HG02642 (cell line): ENCODE data around the gene SMURF2.
A peak's percentile ranks its signal among the peaks of the same experiment; 100 is the strongest.
"Not testable (repeated sequence)": the region's sequence is repeated elsewhere in the genome, so short reads cannot be mapped to it uniquely, and the experiment has no call there.

ENCODE experiments used
- ATAC-seq: cut with Tn5 transposase; IDR thresholded peaks from one replicate; pipeline ENCODE4 v1.9.1; 2021; ENCODE audit warnings: mild to moderate bottlenecking; ENCODE audit not compliant: unreplicated experiment, poor library complexity

The SMURF2 gene

DNA sequence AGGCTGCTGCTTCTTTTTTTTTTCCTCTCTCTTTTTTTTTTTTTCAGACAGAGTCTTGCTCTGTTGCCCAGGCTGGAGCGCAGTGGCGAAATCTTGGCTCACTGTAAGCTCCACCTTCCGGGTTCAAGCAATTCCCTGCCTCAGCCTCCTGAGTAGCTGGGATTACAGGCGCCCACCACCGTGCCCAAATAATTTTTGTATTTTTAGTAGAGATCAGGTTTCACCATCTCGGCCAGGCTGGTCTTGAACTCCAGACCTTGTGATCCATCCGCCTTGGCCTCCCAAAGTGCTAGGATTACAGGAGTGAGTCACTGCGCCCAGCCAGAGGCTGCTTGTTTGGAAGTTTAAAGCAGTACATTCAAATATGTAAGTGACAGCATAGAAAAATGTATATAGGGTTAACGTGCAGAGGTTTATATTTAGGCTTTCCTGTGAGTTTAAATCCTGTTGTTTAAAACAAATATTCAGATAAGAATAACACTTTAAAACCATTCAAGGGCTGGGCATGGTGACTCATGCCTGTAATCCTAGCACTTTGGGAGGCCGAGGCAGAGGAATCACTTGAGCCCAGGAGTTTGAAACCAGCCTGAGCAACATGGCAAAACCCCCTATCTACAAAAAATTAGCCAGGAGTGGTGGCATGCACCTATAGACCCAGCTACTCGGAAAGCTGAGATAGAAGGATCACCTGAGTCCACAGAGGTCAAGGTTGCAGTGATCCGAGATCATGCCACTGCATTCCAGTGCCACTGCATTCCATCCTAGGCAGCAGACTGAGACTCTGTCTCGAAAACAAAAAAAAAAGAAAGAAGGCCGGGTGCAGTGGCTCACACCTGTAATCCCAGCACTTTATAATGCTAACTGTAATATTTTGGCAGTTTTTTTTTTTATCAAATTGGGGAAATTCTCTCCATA lies 6.0 kb upstream of the SMURF2 start:
- not testable (repeated sequence) for ATAC-seq

DNA sequence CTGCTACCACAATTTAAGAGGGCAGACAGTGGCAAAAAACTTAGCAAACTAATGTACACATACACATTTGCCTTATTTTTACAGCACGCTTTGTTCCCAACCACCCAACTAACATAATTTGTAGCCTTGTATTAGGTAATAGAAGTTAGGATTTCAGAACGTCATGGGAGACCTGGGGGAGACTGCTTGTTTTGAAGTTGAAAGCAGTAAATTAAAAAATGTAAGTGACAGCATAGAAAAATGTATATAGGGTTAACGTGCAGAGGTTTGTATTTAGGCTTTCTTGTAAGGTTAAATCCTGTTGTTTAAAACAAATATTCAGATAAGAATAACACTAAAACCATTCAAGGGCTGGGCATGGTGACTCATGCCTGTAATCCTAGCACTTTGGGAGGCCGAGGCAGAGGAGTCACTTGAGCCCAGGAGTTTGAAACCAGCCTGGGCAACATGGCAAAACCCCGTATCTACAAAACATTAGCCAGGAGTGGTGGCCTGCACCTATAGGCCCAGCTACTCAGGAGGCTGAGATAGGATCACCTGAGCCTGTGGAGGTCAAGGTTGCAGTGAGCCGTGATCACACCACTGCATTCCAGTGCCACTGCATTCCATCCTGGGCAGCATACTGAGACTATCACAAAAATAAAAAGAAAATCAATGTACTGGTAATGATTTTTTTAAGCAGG lies 2.3 kb upstream of the SMURF2 start:
- ATAC-seq, result not testable (repeated sequence)

DNA sequence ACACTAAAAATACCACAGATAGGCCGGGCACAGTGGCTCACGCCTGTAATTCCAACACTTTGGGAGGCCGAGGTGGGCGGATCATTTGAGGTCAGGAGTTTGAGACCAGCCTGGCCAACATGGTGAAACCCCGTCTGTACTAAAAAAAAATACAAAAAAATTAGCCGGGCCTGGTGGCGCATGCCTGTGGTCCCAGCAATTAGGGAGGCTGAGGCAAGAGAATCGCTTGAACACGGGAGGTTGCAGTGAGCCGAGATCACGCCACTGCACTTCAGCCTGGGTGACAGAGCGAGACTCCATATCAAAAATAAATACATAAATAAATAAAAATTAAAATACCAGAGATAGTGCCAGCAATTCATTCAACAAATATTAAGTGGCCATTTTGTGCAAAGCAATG lies 1.7 kb upstream of the SMURF2 start:
- not testable (repeated sequence) for ATAC-seq

DNA sequence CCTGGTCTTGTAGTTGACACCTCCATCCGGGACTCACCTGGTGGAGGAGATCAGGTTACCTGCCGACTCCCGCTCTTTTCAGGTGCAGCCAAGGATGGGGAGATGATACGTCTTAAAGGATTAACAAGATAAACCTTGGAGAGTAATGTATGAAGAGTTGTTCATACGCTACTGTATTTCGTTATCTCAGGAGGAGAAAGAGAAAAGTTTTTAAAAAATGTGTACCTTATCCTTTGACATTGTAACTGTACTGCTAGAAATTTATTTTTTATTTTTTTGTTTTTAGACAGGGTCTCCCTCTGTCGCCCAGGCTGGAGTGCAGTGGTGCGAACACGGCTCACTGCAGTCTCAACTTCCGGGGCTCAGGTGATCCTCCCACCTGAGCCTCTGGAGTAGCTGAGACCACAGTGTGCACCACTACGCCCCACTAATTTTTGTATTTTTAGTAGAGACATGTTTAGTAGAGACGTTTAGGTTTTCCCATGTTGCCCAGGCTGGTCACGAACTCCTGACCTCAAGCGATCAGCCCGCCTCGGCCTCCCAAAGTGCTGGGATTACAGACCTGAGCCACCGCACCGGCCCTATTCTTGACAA lies 764 bp upstream of the SMURF2 start:
- ATAC-seq, result no peak

DNA sequence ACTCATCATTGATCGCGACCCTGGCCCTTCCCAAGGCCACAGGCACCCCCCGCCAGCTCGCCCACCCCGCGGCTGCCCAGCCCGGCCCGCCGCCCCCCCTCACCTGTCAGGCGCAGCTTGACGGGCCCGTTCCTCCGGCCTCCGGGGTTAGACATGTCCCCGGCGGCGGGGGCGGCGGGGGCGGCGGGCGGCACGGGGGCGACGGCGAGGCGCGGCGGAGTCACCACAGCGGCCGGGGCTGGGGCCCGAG lies 456 bp downstream of the SMURF2 start:
- peak; percentile 49 for ATAC-seq

DNA sequence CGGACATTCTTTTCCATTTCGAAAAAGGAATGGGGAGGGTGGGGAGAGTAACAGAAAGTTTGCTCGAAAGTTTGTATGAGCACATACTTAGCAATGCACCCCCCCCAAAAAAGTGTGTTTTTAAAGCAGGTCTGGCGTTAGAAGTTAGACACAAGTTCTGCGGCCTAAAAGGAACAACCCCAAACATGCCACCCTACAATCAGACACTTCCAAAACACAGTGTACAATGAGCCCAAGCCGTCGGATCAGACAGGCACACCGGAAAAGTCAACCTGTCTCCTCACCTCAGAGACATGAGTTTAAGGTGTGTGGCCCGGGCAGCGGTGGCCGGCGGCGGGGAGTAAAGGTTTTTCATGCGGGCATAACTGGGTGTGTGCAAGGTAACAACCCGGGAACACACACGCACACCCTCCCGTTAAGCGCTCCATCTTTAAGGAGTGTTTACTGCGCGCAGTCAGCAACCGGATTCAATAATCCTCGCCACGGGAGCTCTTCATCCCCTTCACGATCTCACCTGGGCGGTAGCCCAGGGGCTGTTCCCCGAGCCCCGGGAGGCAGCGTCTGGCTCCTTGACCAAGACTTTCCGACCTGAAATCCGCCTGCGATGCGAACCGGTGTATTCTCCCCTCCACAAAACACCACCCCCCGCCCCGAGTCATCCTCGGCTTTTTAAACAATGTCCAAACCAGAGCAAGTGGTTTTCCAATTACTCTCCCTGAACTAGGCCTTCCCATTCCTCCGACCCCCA lies 955 bp downstream of the SMURF2 start:
- ATAC-seq, result not testable (repeated sequence)

DNA sequence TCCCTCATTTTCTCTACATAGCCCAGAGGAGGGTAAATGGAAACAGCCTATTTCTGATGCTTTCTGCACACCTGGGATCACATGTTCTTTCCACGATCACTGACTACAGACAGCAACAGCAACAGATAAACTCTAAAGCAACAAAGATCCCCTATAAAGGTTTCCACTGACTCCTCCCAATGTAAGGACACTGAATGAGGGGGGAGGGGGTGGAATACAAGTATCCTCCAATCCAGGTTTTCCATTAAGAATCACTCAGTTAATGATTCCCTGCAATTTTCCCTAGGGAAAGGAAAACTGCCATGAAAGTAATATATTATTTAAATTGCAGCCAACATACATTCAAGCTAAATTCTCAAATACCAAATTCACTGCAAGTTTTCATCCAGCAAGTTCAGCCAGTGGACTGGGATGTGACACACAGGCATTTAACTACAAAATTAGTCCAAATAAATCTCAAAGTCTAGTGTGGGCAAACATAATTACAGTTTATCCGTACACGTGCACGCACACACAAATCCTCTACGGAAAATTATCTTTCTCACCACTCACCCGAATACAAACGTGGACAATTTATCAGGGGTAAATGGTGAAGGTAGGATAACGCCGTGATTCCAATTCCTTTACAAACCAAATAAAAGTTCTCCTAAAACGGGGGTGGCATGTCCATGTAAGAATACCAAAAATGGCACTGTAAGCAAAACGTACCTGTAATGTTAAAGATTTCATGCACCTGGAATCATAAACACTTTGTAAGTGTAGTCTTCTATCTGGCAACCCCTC lies 1.7 kb downstream of the SMURF2 start:
- not testable (repeated sequence) for ATAC-seq

DNA sequence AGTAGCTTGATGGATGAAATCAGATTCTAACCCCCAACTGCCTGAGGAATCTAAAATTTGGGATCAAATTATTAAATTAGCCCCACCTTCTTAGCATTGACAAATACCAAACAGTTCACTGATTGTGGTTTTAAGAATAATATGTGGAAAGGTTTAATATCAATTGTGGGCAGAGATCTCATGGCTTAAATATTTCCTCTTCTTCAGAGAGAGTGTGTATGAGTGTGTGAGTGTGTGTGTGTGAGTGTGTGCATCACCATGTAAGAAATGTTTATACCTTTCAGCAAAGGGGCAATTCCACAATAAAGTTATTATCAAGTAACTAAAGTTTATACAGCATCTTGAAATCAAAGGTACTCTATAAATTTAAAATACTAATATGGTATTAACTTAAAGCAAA lies 3.2 kb downstream of the SMURF2 start:
- no peak for ATAC-seq

DNA sequence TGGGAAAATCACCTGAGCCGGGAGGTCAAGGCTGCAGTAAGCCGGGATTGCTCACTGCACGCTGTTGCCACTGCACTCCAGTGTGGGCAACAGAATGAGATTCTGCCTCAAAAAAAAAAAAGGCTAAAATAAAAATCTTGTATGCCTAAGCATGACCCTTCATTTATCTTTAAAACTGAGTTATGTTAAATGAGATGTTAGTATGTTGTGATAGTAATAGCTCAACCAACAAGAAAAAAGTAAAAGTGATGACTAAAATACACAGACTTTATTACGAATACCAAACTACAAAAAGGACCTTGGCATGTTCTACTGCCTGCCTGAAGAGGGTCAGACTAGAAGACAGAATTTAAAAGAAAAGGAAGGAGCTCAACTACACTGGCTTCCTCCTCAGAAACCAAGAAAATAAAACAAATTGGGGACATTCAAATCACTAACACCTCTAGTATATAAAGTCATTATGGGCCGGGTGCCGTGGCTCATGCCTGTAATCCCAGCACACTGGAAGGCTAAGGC lies 4.4 kb downstream of the SMURF2 start:
- no peak for ATAC-seq

DNA sequence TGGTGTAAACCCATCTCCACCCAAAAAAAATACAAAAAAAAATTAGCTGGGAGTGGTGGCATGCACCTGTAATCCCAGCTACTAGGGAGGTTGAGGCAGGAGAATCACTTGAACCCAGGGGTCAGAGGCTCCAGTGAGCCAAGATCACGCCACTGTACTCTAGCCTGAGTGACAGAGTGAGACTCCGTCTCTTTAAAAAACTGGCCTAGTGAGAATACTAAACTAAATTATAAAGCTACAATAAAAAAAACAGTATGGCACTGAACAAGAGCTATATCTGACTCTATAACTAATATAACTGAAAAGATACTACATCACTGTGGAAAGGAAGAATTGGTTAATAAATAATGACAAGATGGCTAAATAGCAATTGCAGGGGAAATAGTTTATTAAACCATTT lies 6.4 kb downstream of the SMURF2 start:
- no peak for ATAC-seq

DNA sequence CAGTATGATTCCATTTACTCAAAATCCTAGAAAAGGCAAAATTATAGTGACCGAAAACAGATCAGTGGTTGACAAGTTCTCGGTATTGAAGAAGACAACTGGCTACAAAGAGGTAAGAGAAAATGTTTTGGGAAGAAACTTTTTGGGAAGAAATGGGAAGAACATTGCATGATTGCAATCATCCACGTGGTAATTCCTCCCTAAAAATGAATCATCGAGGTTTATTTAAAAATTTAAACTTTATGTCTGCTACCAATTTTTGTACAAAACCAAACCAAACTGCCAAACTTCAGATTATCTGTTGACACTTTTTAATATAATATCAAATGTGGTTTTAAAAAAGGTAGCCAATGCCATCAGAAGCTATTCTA lies 8.1 kb downstream of the SMURF2 start:
- ATAC-seq, result no peak

DNA sequence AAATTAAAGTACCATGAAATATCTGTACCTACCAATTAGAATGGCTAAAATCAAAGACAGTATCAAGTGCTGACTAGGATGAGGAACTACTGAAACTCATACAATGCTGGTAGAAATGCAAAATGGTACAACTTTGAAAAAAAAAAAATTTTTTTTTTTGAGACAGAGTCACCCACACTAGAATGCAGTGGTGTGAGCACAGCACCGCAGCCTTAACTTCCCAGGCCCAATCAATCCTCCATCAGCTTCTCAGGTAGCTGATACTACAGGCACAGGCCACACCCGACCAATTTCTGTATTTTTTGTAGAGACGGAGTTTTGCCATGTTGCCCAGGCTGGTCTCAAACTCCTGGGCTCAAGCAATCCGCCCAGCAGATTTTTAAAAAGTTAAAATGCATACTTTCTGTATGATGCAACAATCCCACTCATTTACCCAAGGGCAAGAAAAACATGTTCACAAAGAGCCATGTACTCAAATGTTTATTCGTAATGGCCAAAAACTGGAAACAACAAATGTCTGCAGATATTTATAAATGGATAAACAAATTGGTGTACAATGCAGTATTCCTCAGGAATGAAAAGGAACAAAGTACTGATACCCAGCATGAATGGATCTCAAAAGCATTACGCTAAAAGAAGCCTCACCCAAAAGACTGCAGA lies 8.7 kb downstream of the SMURF2 start:
- ATAC-seq, result no peak

DNA sequence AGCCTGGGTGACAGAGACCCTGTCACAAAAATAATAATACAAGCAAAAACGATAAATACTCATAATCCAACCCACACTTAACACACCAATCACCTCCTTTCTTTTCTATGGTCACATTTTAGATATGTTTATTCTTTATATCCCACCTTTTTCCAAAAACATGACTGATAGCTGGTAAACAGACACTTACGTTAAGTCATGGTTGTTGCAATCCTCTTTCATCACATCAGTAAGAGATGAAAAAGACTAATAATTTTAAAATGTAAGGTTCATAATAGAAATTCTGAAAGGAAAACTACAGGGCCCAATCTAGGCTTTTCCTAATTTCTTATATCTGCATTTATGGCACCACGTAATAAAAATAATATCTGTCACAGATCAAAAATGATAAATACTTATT lies 10.2 kb downstream of the SMURF2 start:
- no peak for ATAC-seq

DNA sequence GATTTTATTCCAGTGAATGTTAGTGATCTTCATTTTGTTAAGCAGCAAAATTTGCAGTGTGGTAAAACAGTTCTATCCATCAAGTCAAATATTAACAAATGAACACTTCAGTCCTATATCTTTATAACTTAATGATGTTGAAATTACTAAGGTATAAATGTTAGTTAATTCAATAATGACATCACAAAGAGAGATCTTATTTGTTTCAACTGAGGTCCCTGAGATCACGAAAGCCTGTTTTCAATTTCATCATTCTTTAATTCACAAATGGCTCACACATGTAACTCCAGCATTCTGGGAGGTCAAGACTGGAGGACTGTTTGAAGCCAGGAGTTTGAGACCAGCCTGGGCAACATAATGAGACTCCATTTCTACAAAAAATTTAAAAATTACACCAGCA lies 13.9 kb downstream of the SMURF2 start:
- ATAC-seq, result no peak

DNA sequence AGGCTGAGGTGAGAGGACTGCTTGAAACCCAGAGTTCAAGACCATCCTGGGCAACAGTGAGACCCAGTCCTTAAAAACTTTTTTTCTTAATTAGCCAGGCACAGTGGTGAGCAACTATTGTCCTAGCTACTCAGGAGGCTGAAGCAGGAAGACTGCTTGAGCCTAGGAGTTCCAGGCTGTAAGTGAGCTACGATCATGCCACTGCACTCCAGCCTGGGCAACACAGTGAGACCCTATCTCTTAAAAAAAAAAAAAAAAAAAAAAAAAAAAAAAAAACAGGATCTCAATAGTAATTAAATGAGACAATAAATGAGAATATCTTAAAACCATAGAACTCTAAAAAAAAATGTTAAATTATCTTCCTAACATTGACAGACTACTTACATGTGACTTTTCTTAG lies 14.3 kb downstream of the SMURF2 start:
- no peak for ATAC-seq

DNA sequence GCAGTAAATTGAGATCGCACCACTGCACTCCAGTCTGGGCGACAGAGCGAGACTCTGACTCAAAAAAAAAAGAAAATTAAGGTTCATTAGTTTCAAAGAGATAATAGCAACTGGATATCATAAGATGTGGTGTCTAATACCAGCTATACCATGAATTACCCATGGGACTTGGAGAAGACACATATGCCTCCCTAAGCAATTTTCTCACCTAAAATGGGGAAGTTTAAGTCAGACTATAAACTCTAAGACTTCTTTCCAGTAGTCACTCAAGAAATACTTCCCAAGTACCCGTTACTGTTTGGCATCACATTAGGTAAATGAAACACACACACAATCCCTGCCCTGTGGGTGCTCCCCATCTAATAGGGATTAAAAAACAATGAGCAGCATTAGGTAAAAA lies 22.6 kb downstream of the SMURF2 start:
- ATAC-seq, result no peak

DNA sequence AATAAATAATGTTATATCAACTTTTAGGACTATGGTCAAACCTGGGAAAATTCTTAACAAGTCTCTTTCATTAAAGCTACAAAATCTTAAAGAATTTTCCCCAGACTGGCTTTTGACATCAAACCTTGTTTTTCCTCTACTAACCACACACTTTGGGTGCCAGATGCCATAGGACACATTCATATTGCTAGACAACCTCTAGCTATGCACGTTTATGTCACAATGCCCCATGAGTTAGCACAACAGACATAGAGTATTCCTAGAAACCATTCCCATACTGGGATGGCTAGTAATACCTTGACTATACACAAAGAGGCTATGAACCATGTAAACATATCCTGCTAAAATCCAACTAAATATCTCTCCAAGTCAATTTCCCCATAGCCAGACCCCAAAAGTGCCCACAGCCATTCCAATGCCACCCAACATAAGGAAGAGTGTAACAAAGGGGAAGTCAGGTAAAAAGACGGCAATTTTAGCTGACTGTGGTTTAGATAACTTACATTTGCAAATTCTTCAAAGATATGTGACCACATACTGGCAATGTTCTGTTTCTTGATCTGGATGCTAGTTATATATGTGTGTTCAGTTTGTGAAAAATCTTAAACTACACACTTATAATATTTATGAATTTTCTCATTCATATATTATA lies 23.4 kb downstream of the SMURF2 start:
- ATAC-seq, result no peak

DNA sequence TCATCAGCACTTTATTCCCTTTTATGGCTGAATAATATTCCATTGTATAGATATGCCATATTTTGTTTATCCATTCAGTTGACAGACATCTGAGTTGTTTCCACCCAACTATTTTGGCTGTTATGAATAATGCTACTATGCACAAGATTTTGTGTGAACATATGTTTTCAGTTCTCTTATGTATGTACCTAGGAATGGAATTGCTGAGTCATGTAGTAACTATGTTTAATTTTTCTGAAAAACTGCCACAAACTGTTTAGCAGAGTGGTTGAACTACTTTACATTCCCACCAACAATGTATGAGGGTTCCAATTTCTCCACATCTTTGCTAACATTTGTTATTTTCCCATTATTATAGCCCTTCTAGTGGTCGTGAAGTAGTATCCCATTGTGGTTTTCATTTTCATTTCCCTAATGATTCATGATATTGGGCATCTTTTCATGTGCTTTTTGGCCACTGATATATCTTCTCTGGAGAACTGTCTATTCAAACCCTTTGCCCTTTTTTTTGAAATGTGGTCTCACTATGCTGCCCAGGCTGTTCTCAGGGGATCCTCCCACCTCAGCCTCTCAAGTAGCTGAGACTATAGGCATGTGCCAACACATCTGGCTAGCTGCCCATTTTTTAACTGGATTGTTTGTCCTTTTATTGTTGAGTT lies 26.3 kb downstream of the SMURF2 start:
- no peak for ATAC-seq

DNA sequence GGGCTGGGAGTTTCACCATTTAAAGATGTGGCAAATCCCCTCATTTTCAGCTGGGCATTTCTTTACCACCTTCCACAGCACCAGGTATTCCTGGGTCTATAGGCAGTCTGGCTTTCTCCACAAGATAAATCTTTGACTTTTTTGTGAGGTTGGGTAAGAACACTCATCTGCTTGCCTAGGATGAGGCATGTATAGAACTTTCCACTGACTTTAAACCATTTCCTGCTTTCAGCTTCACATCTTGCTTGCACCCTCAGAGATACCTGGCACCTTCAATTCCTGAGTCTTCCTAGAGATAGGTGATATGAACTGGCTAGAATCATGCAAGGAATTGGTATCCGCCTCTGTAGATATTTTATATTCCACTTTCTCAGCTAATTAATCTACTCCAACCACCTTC lies 27.9 kb downstream of the SMURF2 start:
- no peak for ATAC-seq
